GM21825 (cell line): ENCODE measurements around the gene TCTN2.

Experiments used
- ATAC-seq: cut with Tn5 transposase; IDR thresholded peaks from one replicate; pipeline ENCODE4 v1.9.1; 2021; ENCODE audit warnings: mild to moderate bottlenecking, moderate library complexity; ENCODE audit not compliant: unreplicated experiment

The TCTN2 gene

GRCh38 chr12:123733229-123733628 is 62.3 kb downstream of the TCTN2 start:
- ATAC-seq, result no peak

- no peak for ATAC-seq
These were observed 63.4 kb downstream of the TCTN2 start for GRCh38 chr12:123734268-123734667.

GRCh38 chr12:123741937-123742572 is 71.1 kb downstream of the TCTN2 start:
- no peak for ATAC-seq

DNA sequence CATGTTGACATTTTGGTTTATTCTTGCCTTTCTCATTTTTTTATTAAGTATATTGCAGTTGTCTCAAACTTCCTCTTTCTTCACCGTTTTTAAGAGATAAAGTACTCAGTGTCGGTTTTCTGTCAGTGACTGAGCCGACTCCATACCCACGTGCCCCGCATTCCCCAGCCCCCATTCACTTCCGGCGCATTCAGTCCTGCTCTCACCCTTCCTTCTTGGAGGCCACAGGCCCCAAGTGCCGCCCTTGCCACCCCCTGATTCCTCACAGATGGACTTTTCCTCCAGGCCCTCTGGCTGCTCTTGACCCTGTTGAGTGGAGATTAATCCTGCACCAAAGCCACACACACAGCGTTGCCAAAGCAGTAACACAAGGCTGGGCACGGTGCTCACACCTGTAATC is 72.1 kb downstream of the TCTN2 start:
- ATAC-seq, result no peak

- no peak for ATAC-seq
These were observed 73.9 kb downstream of the TCTN2 start for GRCh38 chr12:123744836-123745235.

- no peak for ATAC-seq
These were observed 76.4 kb downstream of the TCTN2 start for GRCh38 chr12:123747309-123747708.

DNA sequence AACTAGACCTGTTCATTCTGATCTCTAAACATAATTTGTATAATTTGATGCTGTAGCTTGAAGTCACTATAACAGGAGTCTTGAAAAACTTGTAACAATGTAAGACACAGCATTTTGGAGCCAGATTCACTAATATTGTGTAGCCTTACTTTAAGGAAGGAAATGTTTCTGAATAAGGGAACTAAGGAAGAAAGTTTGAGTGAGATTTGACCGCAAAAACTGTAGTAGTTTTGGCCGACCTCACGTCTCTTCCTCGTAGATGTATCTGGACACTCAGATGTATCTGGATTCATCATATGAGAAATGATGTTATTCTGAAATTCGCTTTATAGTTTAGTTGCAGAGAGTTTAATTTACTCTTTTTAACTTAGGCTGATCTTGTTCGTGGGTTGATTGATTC is 77.2 kb downstream of the TCTN2 start:
- no peak for ATAC-seq

DNA sequence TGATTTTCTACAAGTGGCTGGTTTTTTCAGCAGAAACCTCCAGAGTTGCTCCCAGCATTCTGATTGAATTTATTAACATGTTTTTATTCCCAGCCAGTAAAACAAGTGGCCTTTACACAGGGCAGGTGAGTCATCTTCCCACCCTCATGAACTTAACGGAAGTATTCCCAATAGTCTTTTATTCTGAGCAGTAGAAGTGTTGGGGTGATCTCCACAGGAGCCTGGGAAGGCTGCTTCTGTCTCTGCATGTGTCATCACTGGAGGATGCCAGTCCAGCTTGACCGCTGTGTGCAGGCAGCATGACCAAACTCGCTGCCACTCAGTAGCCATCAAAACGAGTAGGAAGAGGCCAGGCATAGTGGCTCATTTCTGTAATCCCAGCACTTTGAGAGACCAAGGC is 77.7 kb downstream of the TCTN2 start:
- no peak for ATAC-seq

DNA sequence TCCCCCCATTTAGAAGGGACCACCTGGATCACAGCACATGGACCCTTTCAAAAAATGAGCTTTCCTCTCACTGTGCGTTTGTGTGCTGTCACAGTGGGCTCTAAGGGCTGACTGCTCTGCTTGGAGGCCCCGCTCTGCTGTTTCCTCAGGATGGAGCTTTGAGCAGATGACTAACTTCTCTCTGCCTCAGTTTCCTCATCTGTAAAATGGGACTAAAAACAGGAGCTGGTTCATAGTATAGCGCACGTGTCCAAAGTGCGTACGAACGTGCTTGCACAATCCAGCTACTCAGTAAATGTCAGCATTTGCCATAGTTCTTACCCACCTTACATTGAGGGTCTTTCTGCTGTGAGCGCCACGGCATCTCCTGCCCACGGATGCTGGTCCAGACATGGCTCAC is 78.4 kb downstream of the TCTN2 start:
- no peak for ATAC-seq

DNA sequence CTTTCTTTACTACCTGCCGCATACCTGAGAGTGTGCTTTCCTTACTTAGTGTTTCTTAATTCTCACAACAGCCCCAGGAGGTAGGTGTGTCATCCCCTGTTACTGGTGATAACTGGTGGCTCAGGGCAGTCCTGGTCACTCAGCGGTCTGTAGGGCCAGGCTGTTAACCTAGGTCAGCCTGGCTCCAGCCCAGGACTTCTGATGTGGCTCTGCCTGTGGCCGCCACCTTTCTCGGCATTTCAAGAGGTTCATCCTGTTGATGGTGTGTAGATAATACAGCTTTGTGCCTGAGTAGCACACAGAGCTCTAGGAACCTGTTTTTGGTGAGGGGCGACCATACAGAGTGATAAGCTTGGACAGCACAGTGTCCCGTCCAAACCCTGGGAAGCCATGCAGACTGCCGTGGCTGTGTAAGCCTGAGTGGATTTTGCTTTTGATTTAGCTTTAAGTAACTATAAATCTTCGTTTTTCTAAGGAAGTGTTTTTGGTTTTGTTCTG is 79.3 kb downstream of the TCTN2 start:
- ATAC-seq, result no peak

- ATAC-seq, result no peak
These were observed 81.1 kb downstream of the TCTN2 start for GRCh38 chr12:123752046-123752445.

DNA sequence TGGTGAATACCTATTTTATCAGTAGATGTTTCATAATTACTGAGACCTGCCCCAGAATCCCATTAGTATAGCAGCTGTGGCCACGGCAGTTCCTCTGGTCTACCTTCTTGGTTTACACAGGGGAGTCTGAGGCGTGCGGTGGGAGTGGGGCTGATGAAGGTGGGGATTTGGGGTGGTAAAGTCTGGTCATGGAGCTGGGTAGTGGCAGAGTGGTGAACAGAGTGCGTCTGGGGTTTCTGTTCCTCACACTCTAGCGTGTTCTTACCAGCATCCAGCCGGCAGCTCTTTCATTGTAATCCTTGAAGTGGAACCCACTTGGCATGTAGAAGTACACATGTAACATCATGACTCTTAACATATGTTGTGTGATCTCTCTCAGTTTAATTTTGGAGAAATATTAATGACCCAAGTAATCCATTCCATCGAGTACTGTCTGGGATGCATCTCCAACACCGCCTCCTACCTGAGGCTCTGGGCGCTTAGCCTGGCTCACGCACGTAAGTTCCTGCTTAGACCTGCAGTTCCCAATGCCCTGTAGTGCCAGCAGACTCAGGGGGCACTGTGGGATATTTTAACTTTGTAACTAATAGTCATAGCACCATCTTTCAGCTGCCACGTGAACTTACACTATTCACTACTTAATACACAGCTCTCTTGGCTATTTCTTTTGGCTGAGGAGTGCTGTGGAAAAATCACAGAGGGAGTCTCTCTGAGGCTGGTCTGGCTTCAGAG is 83.3 kb downstream of the TCTN2 start:
- ATAC-seq, result no peak

DNA sequence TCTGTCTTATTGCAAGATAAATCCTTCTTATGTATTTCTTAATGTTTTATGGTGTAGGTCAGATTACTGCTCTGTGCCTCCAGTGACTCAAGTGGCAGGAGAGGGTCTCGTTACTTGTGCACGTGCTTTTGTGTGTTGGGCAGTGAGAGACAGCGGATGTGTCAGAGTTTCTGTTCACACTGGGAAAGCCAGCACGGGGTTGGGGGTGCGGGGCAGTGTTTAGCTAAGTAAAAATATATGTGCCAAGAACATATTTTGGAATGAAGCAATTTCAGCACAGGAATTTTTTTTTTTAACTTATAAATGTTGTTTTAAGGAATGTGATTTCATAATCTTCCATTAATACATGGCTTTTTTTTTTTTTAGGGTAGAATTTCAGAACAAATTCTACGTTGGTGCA is 86.6 kb downstream of the TCTN2 start:
- ATAC-seq, result no peak
